Sigmoid colon (tissue), 7 donors: ENCODE data around the gene CEACAM16. TPM values are rescaled to one million over a fixed set of nuclear protein-coding genes. Genes with fewer than 3 reads are reported as not detected.

Experiments used
- DNase-seq: peaks from one replicate; pipeline ENCODE4 v3.0.0-alpha.2; 2019
- H3K27ac ChIP-seq, 4 donors: fragments of 200-600 bp; sonication (generic); one replicate each; pipeline ENCODE4 v1.5.1; 2016 to 2019; ENCODE audit warnings: mild to moderate bottlenecking in 1 of 4
- H3K27me3 ChIP-seq, 3 donors: fragments of 200-600 bp; sonication (generic); one replicate each; pipeline ENCODE4 v1.5.1; 2019; ENCODE audit warnings: mild to moderate bottlenecking in 1 of 3
- H3K36me3 ChIP-seq, 4 donors: fragments of 200-600 bp; sonication (generic); one replicate each; pipeline ENCODE4 v1.5.1; 2016 to 2019
- H3K4me1 ChIP-seq, 4 donors: fragments of 200-600 bp; sonication (generic); one replicate each; pipeline ENCODE4 v1.5.1; 2017 to 2019
- H3K4me3 ChIP-seq, 4 donors: fragments of 200-600 bp; sonication (generic); one replicate each; pipeline ENCODE4 v1.5.1; 2017 to 2019; ENCODE audit warnings: mild to moderate bottlenecking in 2 of 4, moderate library complexity in 1 of 4
- H3K9me3 ChIP-seq, 4 donors: fragments of 200-600 bp in 3 of 4; sonication (generic) in 3 of 4; one replicate each; pipeline versions ENCODE4 v1.5.1 to v1.6.1; 2013 to 2019
- CTCF ChIP-seq, 4 experiments: fragments of 450-650 bp in 3 of 4; fragments of 200-600 bp in 1 of 4; IDR thresholded peaks; one replicate each; pipeline ENCODE4 v1.5.1; 2016 to 2019; ENCODE audit warnings: antibody characterized with exemption in 4 of 4, mild to moderate bottlenecking in 3 of 4, moderate library complexity in 2 of 4
- EP300 ChIP-seq, 4 donors: sonication (generic); formaldehyde crosslinking; IDR thresholded peaks; one replicate each; pipeline ENCODE4 v1.6.1; 2017; ENCODE audit warnings: antibody characterized with exemption in 4 of 4
- POLR2A ChIP-seq, 2 donors: fragments of 450-650 bp; IDR thresholded peaks; one replicate each; pipeline ENCODE4 v1.6.1; 2016; ENCODE audit warnings: antibody characterized with exemption in 2 of 2, mild to moderate bottlenecking in 2 of 2, moderate library complexity in 2 of 2
- POLR2AphosphoS5 ChIP-seq, 4 donors: sonication (generic); formaldehyde crosslinking; IDR thresholded peaks; one replicate each; pipeline ENCODE4 v1.6.1; 2017; ENCODE audit warnings: antibody characterized with exemption in 4 of 4
- WGBS, 2 donors: extraction: QIAGEN DNeasy Blood & Tissue Kit; methylation state at CpG; one replicate each; pipeline ENCODE4 v1.1.7; 2013; 5-methylcytosine and 5-hydroxymethylcytosine counted together
- intact Hi-C: fragments of 100-400 bp; cut with DNase I; formaldehyde crosslinking; loops from one replicate; pipeline ENCODE4 v1.15.1; 2023
- polyA plus RNA-seq, 3 donors: library from polyadenylated mRNA; stranded (reverse); fragments of 200-250 nt; gene quantifications; one replicate each; pipeline ENCODE4 v1.2.3, GENCODE V29; 2013
- total RNA-seq, 4 donors: library from RNA; depleted of rRNA; stranded (reverse); fragments of >200 nt; gene quantifications; one replicate each; pipeline ENCODE4 v1.1.0, GENCODE V29; 2016
- donor health status: healthy with polysubstance abuse.
- donor health status: Bipolar disorder and iron deficiency.
- donor health status: healthy.

CEACAM16 gene
- total and polyA plus RNA-seq, 7 donors, result not detected

DNA sequence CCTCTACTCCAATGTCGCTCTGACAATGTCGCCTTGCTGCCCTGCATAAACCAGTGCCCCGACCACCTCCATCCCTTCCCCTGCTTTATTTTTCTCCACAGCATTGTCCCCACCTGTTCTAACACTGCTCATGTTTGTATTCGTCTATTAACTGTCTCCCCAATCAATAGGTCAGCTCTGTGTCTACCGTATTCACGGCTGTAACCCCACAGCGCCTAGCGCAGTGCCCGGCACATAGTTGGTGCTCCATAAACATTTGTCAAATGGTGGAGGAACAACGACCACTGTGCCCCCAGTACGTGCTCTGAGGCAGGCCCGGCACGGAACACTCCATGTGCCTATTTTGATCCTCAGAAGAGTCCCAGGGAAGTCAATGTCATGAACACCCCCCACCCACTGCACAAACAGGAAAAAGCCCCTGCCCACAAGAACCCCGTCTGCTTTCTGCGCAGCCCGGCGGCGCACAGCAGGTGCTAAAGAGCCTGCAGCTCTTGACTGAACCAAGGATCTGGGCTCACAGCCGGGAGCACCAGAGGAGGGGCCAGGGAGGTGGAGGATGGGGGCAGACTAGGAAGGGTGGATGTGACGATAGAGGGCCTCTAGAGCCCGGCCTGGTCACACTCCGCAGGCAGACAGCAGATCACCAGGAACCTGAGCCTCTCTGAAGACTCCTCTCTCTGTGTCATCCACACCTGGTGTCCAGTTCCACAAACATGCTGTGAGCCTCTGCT, 1.8 kb upstream of the CEACAM16 start:
- TF ChIP-seq CTCF (IDR thresholded peaks at IDR 0.05), result no peak
- TF ChIP-seq POLR2A (IDR thresholded peaks at IDR 0.05), result no peak
- TF ChIP-seq EP300 (IDR thresholded peaks at IDR 0.05), result no peak
- no peak for TF ChIP-seq POLR2AphosphoS5 (IDR thresholded peaks at IDR 0.05)
- no peak for DNase-seq
- intact Hi-C loops, result no loop called here
- 51 to 68% methylated on average over 22 of the region's 22 CpGs for WGBS, 2 donors
- Histone ChIP-seq H3K27ac (no peak overlapping the region), H3K4me1 (no peaks in the 10 kb centered on the region), H3K36me3 (no peaks in the 10 kb centered on the region), H3K27me3 (peaks cover 0 to 17% (median 0%) of the 10 kb centered on the region in 3 donors), H3K4me3 (no peak overlapping the region), H3K9me3 (no peaks in the 10 kb centered on the region)

- intact Hi-C loops, result no loop called here
- H3K27me3 ChIP-seq, result peaks cover 0 to 17% (median 0%) of the 10 kb centered on the region in 3 donors
- no peak overlapping the region for H3K27ac ChIP-seq
- H3K4me1 ChIP-seq, result no peaks in the 10 kb centered on the region
- DNase-seq, result no peak
- WGBS, 2 donors, result 73 to 80% methylated on average over 4 of the region's 4 CpGs
- TF ChIP-seq CTCF (IDR thresholded peaks at IDR 0.05), result no peak
- TF ChIP-seq POLR2A (IDR thresholded peaks at IDR 0.05), result no peak
- no peak for TF ChIP-seq POLR2AphosphoS5 (IDR thresholded peaks at IDR 0.05)
- no peak for TF ChIP-seq EP300 (IDR thresholded peaks at IDR 0.05)
- H3K4me3 ChIP-seq, result no peak overlapping the region
- no peaks in the 10 kb centered on the region for H3K9me3 ChIP-seq
- H3K36me3 ChIP-seq, result no peaks in the 10 kb centered on the region
Measured at GRCh38 chr19:44697670-44698034, 1.3 kb upstream of the CEACAM16 start.

DNA sequence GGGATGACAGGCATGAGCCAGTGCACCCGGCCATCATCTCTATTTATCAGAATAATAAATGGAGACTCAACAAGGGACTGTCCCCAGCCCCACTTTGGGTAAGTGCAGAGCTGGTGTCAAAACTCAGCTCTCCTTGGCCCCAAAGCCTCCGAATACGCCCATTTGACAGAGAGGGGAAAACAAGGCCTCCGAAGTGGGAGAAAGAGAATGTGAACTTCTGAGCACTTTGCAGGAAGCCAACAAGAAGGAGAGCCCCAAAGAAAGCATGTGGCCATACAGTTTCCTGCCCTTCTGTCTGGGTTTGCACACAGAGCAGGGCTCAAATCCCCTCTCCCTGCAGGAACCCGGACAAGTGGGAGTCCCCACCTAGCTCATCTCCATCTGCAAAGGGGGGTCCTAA, 1.6 kb downstream of the CEACAM16 start:
- H3K36me3 ChIP-seq, result no peaks in the 10 kb centered on the region
- H3K27ac ChIP-seq, result no peak overlapping the region
- no peaks in the 10 kb centered on the region for H3K9me3 ChIP-seq
- H3K4me1 ChIP-seq, result no peaks in the 10 kb centered on the region
- DNase-seq, result no peak
- TF ChIP-seq POLR2AphosphoS5 (IDR thresholded peaks at IDR 0.05), result no peak
- no peak for TF ChIP-seq CTCF (IDR thresholded peaks at IDR 0.05)
- TF ChIP-seq POLR2A (IDR thresholded peaks at IDR 0.05), result no peak
- TF ChIP-seq EP300 (IDR thresholded peaks at IDR 0.05), result no peak
- peaks cover 0 to 17% (median 0%) of the 10 kb centered on the region in 3 donors for H3K27me3 ChIP-seq
- H3K4me3 ChIP-seq, result no peak overlapping the region
- intact Hi-C loops, result no loop called here
- 85 to 92% methylated on average over 5 of the region's 5 CpGs for WGBS, 2 donors

- no peaks in the 10 kb centered on the region for H3K36me3 ChIP-seq
- H3K4me3 ChIP-seq, result no peak overlapping the region
- no peak for DNase-seq
- TF ChIP-seq CTCF (IDR thresholded peaks at IDR 0.05) (no peak), POLR2AphosphoS5 (IDR thresholded peaks at IDR 0.05) (no peak), POLR2A (IDR thresholded peaks at IDR 0.05) (no peak), EP300 (IDR thresholded peaks at IDR 0.05) (no peak)
- H3K9me3 ChIP-seq, result no peaks in the 10 kb centered on the region
- no peak overlapping the region for H3K27ac ChIP-seq
- H3K4me1 ChIP-seq, result no peaks in the 10 kb centered on the region
- intact Hi-C loops, result no loop called here
- 76 to 85% methylated on average over 15 of the region's 15 CpGs for WGBS, 2 donors
- H3K27me3 ChIP-seq, result peaks cover 0 to 17% (median 0%) of the 10 kb centered on the region in 3 donors
Measured at GRCh38 chr19:44701228-44701627, 2.3 kb downstream of the CEACAM16 start.
